GM12878 (cell line): ENCODE measurements around the gene MAMDC2.

Experiments
- ASH2L ChIP-seq: fragments of 300-600, 200-600 bp; sonication (generic); IDR thresholded peaks from 2 replicates; pipeline ENCODE4 v1.6.1; 2017; ENCODE audit warnings: low read depth, mild to moderate bottlenecking, borderline replicate concordance
- BCLAF1 ChIP-seq: fragments of 450-650 bp; IDR thresholded peaks from 2 replicates; pipeline ENCODE4 v1.6.1; 2017; ENCODE audit warnings: antibody characterized with exemption, mild to moderate bottlenecking, moderate library complexity
- CEBPB ChIP-seq, 2 experiments: fragments of 150-350 bp in 1 of 2; IDR thresholded peaks; 2 replicates each; pipeline ENCODE4 v1.6.1; 2012 to 2014; ENCODE audit warnings: low read depth in 2 of 2, low read length in 2 of 2, borderline replicate concordance in 1 of 2, inconsistent platforms in 1 of 2
- CTCF ChIP-seq, 3 experiments: IDR thresholded peaks in 2 of 3; conservative IDR thresholded peaks in 1 of 3; 2 replicates each; pipeline ENCODE4 v1.5.1; 2011; ENCODE audit warnings: low read depth in 3 of 3, low read length in 3 of 3, mild to moderate bottlenecking in 3 of 3, control low read depth in 2 of 3, moderate library complexity in 2 of 3, inconsistent platforms in 1 of 3, mixed read lengths in 1 of 3; ENCODE audit not compliant: control insufficient read depth in 2 of 3, insufficient read depth in 1 of 3; ENCODE audit errors: extremely low read depth in 1 of 3
- GABPA ChIP-seq: IDR thresholded peaks from 2 replicates; pipeline ENCODE4 v1.6.1; 2014; ENCODE audit warnings: antibody characterized with exemption, low read depth, mild to moderate bottlenecking, inconsistent platforms
- JUND ChIP-seq: IDR thresholded peaks from 2 replicates; pipeline ENCODE4 v1.6.1; 2012; ENCODE audit warnings: low read depth, mild to moderate bottlenecking, low read length, improper control_type of control experiment, moderate library complexity
- POLR2A ChIP-seq: IDR thresholded peaks from 2 replicates; pipeline ENCODE4 v1.6.1; 2011; ENCODE audit warnings: low read depth, mild to moderate bottlenecking, low read length
- POLR2AphosphoS5 ChIP-seq: IDR thresholded peaks from 2 replicates; pipeline ENCODE4 v1.6.1; 2011; ENCODE audit warnings: mild to moderate bottlenecking, low read length, inconsistent platforms
- RAD21 ChIP-seq: IDR thresholded peaks from 2 replicates; pipeline ENCODE4 v1.6.1; 2011; ENCODE audit warnings: mild to moderate bottlenecking, low read depth, low read length, moderate library complexity; ENCODE audit not compliant: insufficient read depth
- RELB ChIP-seq: fragments of 450-650 bp; IDR thresholded peaks from 2 replicates; pipeline ENCODE4 v1.6.1; 2017; ENCODE audit warnings: low read depth, mild to moderate bottlenecking, moderate library complexity
- ZBTB11 ChIP-seq: fragments of 450-650 bp; formaldehyde crosslinking; IDR thresholded peaks from 2 replicates; pipeline ENCODE4 v1.5.0; 2022; ENCODE audit warnings: mild to moderate bottlenecking, missing genetic modification characterization
- TF ChIP-seq, protein P1 (sequence below): IDR thresholded peaks from 2 replicates; pipeline ENCODE4 v1.6.1; 2011; ENCODE audit warnings: mild to moderate bottlenecking, low read depth, low read length, moderate library complexity; ENCODE audit not compliant: insufficient replicate concordance

GRCh38 chr9:70112981-70113380 lies 69.3 kb downstream of the MAMDC2 start:
- TF ChIP-seq CTCF (IDR thresholded peaks at IDR 0.05 in 2 of 3, conservative IDR thresholded peaks at IDR 0.05 in 1 of 3; ENCODE audit: control insufficient read depth in 2 of 3, extremely low read depth in 1 of 3, insufficient read depth in 1 of 3, low read depth in 3 of 3, low read length in 3 of 3): no peak
- no peak for TF ChIP-seq CEBPB (IDR thresholded peaks at IDR 0.05; ENCODE audit: borderline replicate concordance in 1 of 2, low read depth in 2 of 2, low read length in 2 of 2)
- TF ChIP-seq BCLAF1: no peak
- TF ChIP-seq ZBTB11 (CRISPR knock-in tag): no peak
- no peak for TF ChIP-seq RAD21
- TF ChIP-seq, protein P1, sequence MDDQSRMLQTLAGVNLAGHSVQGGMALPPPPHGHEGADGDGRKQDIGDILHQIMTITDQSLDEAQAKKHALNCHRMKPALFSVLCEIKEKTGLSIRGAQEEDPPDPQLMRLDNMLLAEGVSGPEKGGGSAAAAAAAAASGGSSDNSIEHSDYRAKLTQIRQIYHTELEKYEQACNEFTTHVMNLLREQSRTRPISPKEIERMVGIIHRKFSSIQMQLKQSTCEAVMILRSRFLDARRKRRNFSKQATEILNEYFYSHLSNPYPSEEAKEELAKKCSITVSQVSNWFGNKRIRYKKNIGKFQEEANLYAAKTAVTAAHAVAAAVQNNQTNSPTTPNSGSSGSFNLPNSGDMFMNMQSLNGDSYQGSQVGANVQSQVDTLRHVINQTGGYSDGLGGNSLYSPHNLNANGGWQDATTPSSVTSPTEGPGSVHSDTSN: no peak
- TF ChIP-seq POLR2A: no peak
- no peak for TF ChIP-seq POLR2AphosphoS5
- no peak for TF ChIP-seq GABPA
- TF ChIP-seq RELB: no peak
- TF ChIP-seq ASH2L: no peak
- no peak for TF ChIP-seq JUND
